ENCODE measurements around the gene ROR2. TPM values are rescaled to one million over a fixed set of nuclear protein-coding genes. Genes with fewer than 3 reads are reported as not detected.

The ROR2 gene
- total RNA-seq, 1 experiment from 2014 or later: 0.68 TPM

- Histone ChIP-seq H3K27me3 (replicated peaks; ENCODE audit: control insufficient read depth, insufficient read depth, low read length) (no peaks in the 10 kb centered on the region), H3K9me3 (no peaks in the 10 kb centered on the region), H3K4me1 (no peaks in the 10 kb centered on the region), H3K36me3 (ENCODE audit: control insufficient read depth, insufficient read depth, low read length) (no peaks in the 10 kb centered on the region), H3K4me3 (ENCODE audit: low read depth, low read length) (no peak overlapping the region)
- H3K9me3 Mint-ChIP-seq (ENCODE audit: unreplicated experiment): no peaks in the 10 kb centered on the region
- H3K4me3 Mint-ChIP-seq (ENCODE audit: unreplicated experiment): no peak overlapping the region
- intact Hi-C loops (cut with micrococcal nuclease; ENCODE audit: unreplicated experiment): no loop called here
- H3K36me3 Mint-ChIP-seq (ENCODE audit: insufficient read depth, unreplicated experiment): peaks cover 5% of the 10 kb centered on the region
- no TSS peak for BruUV-seq (replicated peaks)
- H3K27me3 Mint-ChIP-seq (ENCODE audit: insufficient read depth, unreplicated experiment): peaks cover 2% of the 10 kb centered on the region
- no peak for DNase-seq
- H3K4me1 Mint-ChIP-seq (ENCODE audit: low read depth, unreplicated experiment): no peaks in the 10 kb centered on the region
- ChIA-PET CTCF (no interaction called here), POLR2A (no interaction called here)
- no peak for TF ChIP-seq CTCF (IDR thresholded peaks at IDR 0.05; ENCODE audit: insufficient read depth in 1 of 2, low read depth in 1 of 2, low read length in 1 of 2, severe bottlenecking in 1 of 2, unreplicated experiment in 1 of 2)
- H3K27ac Mint-ChIP-seq (ENCODE audit: unreplicated experiment): no peak overlapping the region
Observed at GRCh38 chr9:91841591-91841990, 108.4 kb downstream of the ROR2 start.

GRCh38 chr9:91840882-91841281, 109.1 kb downstream of the ROR2 start:
- Histone ChIP-seq H3K27me3 (replicated peaks; ENCODE audit: control insufficient read depth, insufficient read depth, low read length) (no peaks in the 10 kb centered on the region), H3K4me1 (no peaks in the 10 kb centered on the region), H3K36me3 (ENCODE audit: control insufficient read depth, insufficient read depth, low read length) (no peaks in the 10 kb centered on the region), H3K9me3 (no peaks in the 10 kb centered on the region), H3K4me3 (ENCODE audit: low read depth, low read length) (no peak overlapping the region)
- no peaks in the 10 kb centered on the region for H3K9me3 Mint-ChIP-seq (ENCODE audit: unreplicated experiment)
- POLR2A ChIA-PET: no interaction called here
- DNase-seq: no peak
- H3K4me1 Mint-ChIP-seq (ENCODE audit: low read depth, unreplicated experiment): no peaks in the 10 kb centered on the region
- H3K27ac Mint-ChIP-seq (ENCODE audit: unreplicated experiment): no peak overlapping the region
- no TSS peak for BruUV-seq (replicated peaks)
- intact Hi-C loops (cut with micrococcal nuclease; ENCODE audit: unreplicated experiment): no loop called here
- CTCF ChIA-PET: no interaction called here
- peaks cover 5% of the 10 kb centered on the region for H3K36me3 Mint-ChIP-seq (ENCODE audit: insufficient read depth, unreplicated experiment)
- TF ChIP-seq CTCF (IDR thresholded peaks at IDR 0.05; ENCODE audit: insufficient read depth in 1 of 2, low read depth in 1 of 2, low read length in 1 of 2, severe bottlenecking in 1 of 2, unreplicated experiment in 1 of 2): no peak
- H3K27me3 Mint-ChIP-seq (ENCODE audit: insufficient read depth, unreplicated experiment): peaks cover 2% of the 10 kb centered on the region
- no peak overlapping the region for H3K4me3 Mint-ChIP-seq (ENCODE audit: unreplicated experiment)

- ChIA-PET CTCF (no interaction called here), POLR2A (no interaction called here)
- Mint-ChIP-seq H3K9me3 (ENCODE audit: unreplicated experiment) (no peaks in the 10 kb centered on the region), H3K4me1 (ENCODE audit: low read depth, unreplicated experiment) (no peaks in the 10 kb centered on the region), H3K27ac (ENCODE audit: unreplicated experiment) (no peak overlapping the region), H3K27me3 (ENCODE audit: insufficient read depth, unreplicated experiment) (peaks cover 2% of the 10 kb centered on the region), H3K36me3 (ENCODE audit: insufficient read depth, unreplicated experiment) (peaks cover 5% of the 10 kb centered on the region), H3K4me3 (ENCODE audit: unreplicated experiment) (no peak overlapping the region)
- Histone ChIP-seq H3K4me1 (no peaks in the 10 kb centered on the region), H3K36me3 (ENCODE audit: control insufficient read depth, insufficient read depth, low read length) (no peaks in the 10 kb centered on the region), H3K9me3 (no peaks in the 10 kb centered on the region), H3K4me3 (ENCODE audit: low read depth, low read length) (no peak overlapping the region), H3K27me3 (replicated peaks; ENCODE audit: control insufficient read depth, insufficient read depth, low read length) (no peaks in the 10 kb centered on the region)
- TF ChIP-seq CTCF (IDR thresholded peaks at IDR 0.05; ENCODE audit: insufficient read depth in 1 of 2, low read depth in 1 of 2, low read length in 1 of 2, severe bottlenecking in 1 of 2, unreplicated experiment in 1 of 2): no peak
- no TSS peak for BruUV-seq (replicated peaks)
- DNase-seq: no peak
- intact Hi-C loops (cut with micrococcal nuclease; ENCODE audit: unreplicated experiment): no loop called here
Observed at GRCh38 chr9:91840469-91840868, 109.6 kb downstream of the ROR2 start.
